ENCODE measurements around the gene BAIAP2L2.

DNA sequence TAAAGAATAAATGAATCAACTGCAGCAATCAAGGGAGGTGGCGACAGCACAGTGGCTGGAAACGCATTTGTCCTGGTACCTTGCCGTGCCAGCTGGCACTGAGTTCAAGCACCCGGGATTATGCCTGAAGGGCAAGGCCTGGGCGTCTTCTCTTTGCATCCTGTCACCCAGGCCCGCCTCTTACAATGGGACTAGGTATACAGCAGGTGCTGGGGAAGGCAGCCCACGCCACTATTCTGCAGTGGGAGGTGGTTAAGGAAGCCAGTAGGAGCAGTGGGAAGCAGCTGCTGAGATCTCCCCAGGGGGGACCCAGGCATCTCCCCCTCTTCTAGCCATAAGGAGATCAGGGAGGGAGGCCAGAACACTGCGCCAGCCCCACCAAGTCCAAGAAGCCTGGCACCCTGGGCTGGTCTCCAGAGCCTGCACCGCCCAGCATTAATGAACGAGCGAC is 15.3 kb upstream of the BAIAP2L2 start:
- TF ChIP-seq, protein P1, sequence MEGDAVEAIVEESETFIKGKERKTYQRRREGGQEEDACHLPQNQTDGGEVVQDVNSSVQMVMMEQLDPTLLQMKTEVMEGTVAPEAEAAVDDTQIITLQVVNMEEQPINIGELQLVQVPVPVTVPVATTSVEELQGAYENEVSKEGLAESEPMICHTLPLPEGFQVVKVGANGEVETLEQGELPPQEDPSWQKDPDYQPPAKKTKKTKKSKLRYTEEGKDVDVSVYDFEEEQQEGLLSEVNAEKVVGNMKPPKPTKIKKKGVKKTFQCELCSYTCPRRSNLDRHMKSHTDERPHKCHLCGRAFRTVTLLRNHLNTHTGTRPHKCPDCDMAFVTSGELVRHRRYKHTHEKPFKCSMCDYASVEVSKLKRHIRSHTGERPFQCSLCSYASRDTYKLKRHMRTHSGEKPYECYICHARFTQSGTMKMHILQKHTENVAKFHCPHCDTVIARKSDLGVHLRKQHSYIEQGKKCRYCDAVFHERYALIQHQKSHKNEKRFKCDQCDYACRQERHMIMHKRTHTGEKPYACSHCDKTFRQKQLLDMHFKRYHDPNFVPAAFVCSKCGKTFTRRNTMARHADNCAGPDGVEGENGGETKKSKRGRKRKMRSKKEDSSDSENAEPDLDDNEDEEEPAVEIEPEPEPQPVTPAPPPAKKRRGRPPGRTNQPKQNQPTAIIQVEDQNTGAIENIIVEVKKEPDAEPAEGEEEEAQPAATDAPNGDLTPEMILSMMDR (IDR thresholded peaks at IDR 0.05): no peak
- no peak for TF ChIP-seq POLR2A (IDR thresholded peaks at IDR 0.05)
